CD4-positive, alpha-beta T cell (primary cell): Measurements from ENCODE around the gene FRMD4B. TPM values are rescaled to one million over a fixed set of nuclear protein-coding genes. Genes with fewer than 3 reads are reported as not detected.

ENCODE experiments used
- ATAC-seq: fragments of 200-7000 bp; cut with Tn5 transposase; one replicate; pipeline ENCODE4 v1.10.0; 2022; ENCODE audit warnings: mild to moderate bottlenecking; ENCODE audit not compliant: poor library complexity
- CTCF ChIA-PET: fragments of 350-600 bp; sonication (Branson Sonifier 250); formaldehyde crosslinking; loops from one replicate; lab custom pipeline; 2021; ENCODE audit warnings: antibody characterized with exemption, inconsistent platforms; lab: Charles Lee
- POLR2A ChIA-PET: fragments of 350-600 bp; sonication (Branson Sonifier 250); formaldehyde crosslinking; loops from one replicate; lab custom pipeline; 2021; ENCODE audit warnings: antibody characterized with exemption, inconsistent platforms; lab: Charles Lee
- DNase-seq, 14 experiments: peaks; one replicate each; pipeline ENCODE4 v3.0.0-alpha.2; 2013 to 2020; ENCODE audit warnings: mixed read lengths in 2 of 14
- H3K27ac ChIP-seq, 2 donors: one replicate each; pipeline versions ENCODE4 v1.5.1 to v1.7.0; 2013; ENCODE audit warnings: low read length in 2 of 2, low read depth in 1 of 2, mild to moderate bottlenecking in 1 of 2
- H3K27me3 ChIP-seq, 2 experiments: 1 replicate in 1 of 2; 2 replicates in 1 of 2; pipeline versions ENCODE4 v1.6.1 to v1.7.0; 2013; ENCODE audit warnings: low read length in 2 of 2, control low read depth in 1 of 2, mild to moderate bottlenecking in 1 of 2, moderate library complexity in 1 of 2; ENCODE audit not compliant: insufficient read depth in 2 of 2, control insufficient read depth in 1 of 2
- H3K36me3 ChIP-seq: one replicate; pipeline ENCODE4 v1.6.1; 2013; ENCODE audit warnings: low read length, control low read depth; ENCODE audit not compliant: insufficient read depth
- H3K4me1 ChIP-seq: one replicate; pipeline ENCODE4 v1.6.1; 2013; ENCODE audit warnings: low read length, control low read depth; ENCODE audit not compliant: insufficient read depth
- H3K4me3 ChIP-seq: one replicate; pipeline ENCODE4 v1.5.1; 2013; ENCODE audit warnings: mild to moderate bottlenecking, low read length, moderate library complexity
- H3K9me3 ChIP-seq, 2 experiments: 1 replicate in 1 of 2; 2 replicates in 1 of 2; pipeline versions ENCODE4 v1.6.1 to v1.7.0; 2013; ENCODE audit warnings: low read length in 2 of 2, mild to moderate bottlenecking in 2 of 2, control low read depth in 1 of 2, moderate library complexity in 1 of 2; ENCODE audit not compliant: control insufficient read depth in 1 of 2, insufficient read depth in 1 of 2
- H3K27ac Mint-ChIP-seq: one replicate; pipeline ENCODE4 v1.8.0; 2020; ENCODE audit warnings: mixed read lengths
- H3K27me3 Mint-ChIP-seq: one replicate; pipeline ENCODE4 v1.8.0; 2021; ENCODE audit warnings: mixed read lengths
- H3K36me3 Mint-ChIP-seq: one replicate; pipeline ENCODE4 v1.8.0; 2021; ENCODE audit warnings: low read depth, mixed read lengths
- H3K4me1 Mint-ChIP-seq: one replicate; pipeline ENCODE4 v1.8.0; 2021; ENCODE audit warnings: low read depth, mixed read lengths
- H3K4me3 Mint-ChIP-seq: one replicate; pipeline ENCODE4 v1.8.0; 2020; ENCODE audit warnings: mild to moderate bottlenecking, mixed read lengths
- H3K9me3 Mint-ChIP-seq: one replicate; pipeline ENCODE4 v1.8.0; 2020; ENCODE audit warnings: mixed read lengths
- intact Hi-C, 2 experiments: fragments of 100-400 bp; cut with DNase I in 1 of 2; cut with micrococcal nuclease in 1 of 2; formaldehyde crosslinking; loops; one replicate each; pipeline versions ENCODE4 v1.15.1 to v1.9.0; 2023 to 2025; cut with DNase I, micrococcal nuclease
- total RNA-seq, 174 experiments: library from RNA in 2 of 174; stranded (reverse) in 2 of 174; gene quantifications; one replicate each; pipeline ENCODE4 v1.2.3 and lab custom pipeline; 2021 to 2026
- TF ChIP-seq, protein P1 (sequence below): fragments of 200-600 bp; IDR thresholded peaks from one replicate; pipeline ENCODE4 v1.8.0; 2022; ENCODE audit warnings: antibody characterized with exemption, mild to moderate bottlenecking

Gene FRMD4B
- total RNA-seq, 2 experiments from 2014 or later = 5.5 to 7.7 TPM

DNA sequence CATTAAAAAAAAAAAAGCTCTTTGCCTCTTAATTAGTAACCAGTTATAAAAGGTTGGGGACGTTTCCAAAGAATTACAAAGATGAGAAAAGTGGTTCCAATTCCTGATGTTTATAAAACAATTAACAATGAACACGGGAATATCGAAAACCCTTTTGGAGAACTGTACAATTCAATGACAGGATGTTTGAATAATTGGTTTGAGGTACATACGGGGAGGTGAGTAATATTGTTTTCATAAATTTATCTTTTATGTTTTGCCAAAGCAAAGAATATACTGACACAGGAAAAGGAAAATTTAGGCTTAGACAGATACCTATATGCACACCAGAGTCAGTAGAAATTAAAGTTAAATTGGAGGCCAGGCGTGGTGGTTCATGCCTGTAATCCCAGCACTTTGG lies 168.9 kb downstream of the FRMD4B start:
- ATAC-seq (no peak), DNase-seq (no peak)
- Histone ChIP-seq H3K4me3 (no peak overlapping the region), H3K4me1 (no peaks in the 10 kb centered on the region), H3K27ac (no peak overlapping the region), H3K36me3 (no peaks in the 10 kb centered on the region), H3K9me3 (no peaks in the 10 kb centered on the region), H3K27me3 (no peaks in the 10 kb centered on the region)
- Mint-ChIP-seq H3K27ac (no peak overlapping the region), H3K4me1 (peaks cover 5% of the 10 kb centered on the region), H3K9me3 (no peaks in the 10 kb centered on the region), H3K4me3 (no peak overlapping the region), H3K27me3 (no peaks in the 10 kb centered on the region), H3K36me3 (no peaks in the 10 kb centered on the region)
- CTCF ChIA-PET = no interaction called here
- TF ChIP-seq, protein P1, sequence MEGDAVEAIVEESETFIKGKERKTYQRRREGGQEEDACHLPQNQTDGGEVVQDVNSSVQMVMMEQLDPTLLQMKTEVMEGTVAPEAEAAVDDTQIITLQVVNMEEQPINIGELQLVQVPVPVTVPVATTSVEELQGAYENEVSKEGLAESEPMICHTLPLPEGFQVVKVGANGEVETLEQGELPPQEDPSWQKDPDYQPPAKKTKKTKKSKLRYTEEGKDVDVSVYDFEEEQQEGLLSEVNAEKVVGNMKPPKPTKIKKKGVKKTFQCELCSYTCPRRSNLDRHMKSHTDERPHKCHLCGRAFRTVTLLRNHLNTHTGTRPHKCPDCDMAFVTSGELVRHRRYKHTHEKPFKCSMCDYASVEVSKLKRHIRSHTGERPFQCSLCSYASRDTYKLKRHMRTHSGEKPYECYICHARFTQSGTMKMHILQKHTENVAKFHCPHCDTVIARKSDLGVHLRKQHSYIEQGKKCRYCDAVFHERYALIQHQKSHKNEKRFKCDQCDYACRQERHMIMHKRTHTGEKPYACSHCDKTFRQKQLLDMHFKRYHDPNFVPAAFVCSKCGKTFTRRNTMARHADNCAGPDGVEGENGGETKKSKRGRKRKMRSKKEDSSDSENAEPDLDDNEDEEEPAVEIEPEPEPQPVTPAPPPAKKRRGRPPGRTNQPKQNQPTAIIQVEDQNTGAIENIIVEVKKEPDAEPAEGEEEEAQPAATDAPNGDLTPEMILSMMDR = no peak
- POLR2A ChIA-PET = no interaction called here
- intact Hi-C loops = no loop called here

DNA sequence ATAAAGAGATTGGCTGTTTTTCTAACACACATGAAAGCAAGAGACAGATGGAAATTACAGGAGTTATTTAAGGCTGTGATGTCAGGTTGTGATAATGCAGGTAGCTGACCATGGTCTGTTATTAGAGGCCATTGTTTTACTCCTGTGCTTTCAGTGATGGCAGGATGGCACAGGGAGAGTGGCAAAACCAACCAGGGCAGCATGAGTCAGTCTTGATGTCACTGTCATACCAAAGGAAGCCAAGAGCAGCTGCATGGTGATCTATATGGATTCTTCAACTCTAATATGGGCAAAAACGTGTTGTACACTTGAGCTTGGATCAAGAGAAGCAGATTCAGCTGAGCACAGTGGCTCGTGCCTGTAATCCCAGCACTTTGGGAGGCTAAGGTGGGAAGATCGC lies 171.6 kb downstream of the FRMD4B start:
- H3K36me3 Mint-ChIP-seq = no peaks in the 10 kb centered on the region
- no peaks in the 10 kb centered on the region for H3K27me3 Mint-ChIP-seq
- TF ChIP-seq, protein P1 = no peak
- no peaks in the 10 kb centered on the region for H3K9me3 ChIP-seq
- peaks cover 5% of the 10 kb centered on the region for H3K4me1 Mint-ChIP-seq
- no peaks in the 10 kb centered on the region for H3K27me3 ChIP-seq
- no peak overlapping the region for H3K27ac Mint-ChIP-seq
- no peak overlapping the region for H3K4me3 Mint-ChIP-seq
- CTCF ChIA-PET = no interaction called here
- H3K4me1 ChIP-seq = no peaks in the 10 kb centered on the region
- H3K27ac ChIP-seq = no peak overlapping the region
- no peak for ATAC-seq
- DNase-seq = no peak
- POLR2A ChIA-PET = no interaction called here
- H3K9me3 Mint-ChIP-seq = no peaks in the 10 kb centered on the region
- no peak overlapping the region for H3K4me3 ChIP-seq
- intact Hi-C loops = no loop called here
- H3K36me3 ChIP-seq = no peaks in the 10 kb centered on the region

DNA sequence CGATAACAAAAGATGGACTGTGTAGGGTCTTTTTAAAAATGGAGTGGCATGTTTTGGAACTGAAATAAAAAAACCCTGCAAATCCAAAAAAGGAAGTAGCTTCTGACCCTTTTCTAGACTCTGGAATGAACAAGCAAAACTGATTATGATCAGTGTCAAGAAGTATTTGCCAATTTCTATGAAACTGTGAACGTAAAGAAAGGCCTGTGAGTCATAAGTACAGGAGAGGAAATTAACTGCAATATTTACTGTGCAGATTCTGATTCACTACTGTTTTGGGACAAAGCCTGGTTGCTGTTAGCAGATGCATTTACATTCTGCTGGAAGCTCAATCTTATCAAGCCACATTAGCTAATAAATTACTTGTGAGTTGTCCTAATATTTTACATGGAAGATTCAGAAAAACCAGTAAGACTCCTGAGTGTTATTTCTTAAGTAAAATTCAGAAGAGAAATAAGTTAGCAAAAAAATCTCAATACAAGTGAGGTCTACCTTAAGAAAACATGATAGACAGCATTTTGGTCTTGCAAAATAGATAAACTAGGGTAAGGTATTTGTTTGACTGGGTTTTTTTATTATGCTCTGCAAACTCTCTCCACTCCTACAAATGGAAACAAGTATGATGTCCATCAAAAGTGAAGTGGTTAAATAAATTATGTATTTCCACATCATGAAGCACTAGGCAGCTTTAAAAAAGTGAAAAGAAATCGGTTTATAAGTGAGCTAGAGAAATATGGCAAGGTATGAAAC lies 173.3 kb downstream of the FRMD4B start:
- H3K4me3 Mint-ChIP-seq = no peak overlapping the region
- no peak overlapping the region for H3K27ac Mint-ChIP-seq
- ChIA-PET CTCF (interaction anchor here (0.9 to 1.0 kb wide), 2 partner anchors 51 to 94 kb away, joined by 4 read pairs; no protein-coding TSS in a partner anchor), POLR2A (interaction anchor here (1.4 kb wide), 1 partner anchor 13 kb away, joined by 5 read pairs; no protein-coding TSS in a partner anchor)
- peak in 3 of 14 experiments; percentile 27 to 42 (median 39) for DNase-seq
- H3K27me3 ChIP-seq = no peaks in the 10 kb centered on the region
- H3K4me1 Mint-ChIP-seq = peaks cover 5% of the 10 kb centered on the region
- H3K9me3 Mint-ChIP-seq = no peaks in the 10 kb centered on the region
- H3K27ac ChIP-seq = no peak overlapping the region
- H3K36me3 ChIP-seq = no peaks in the 10 kb centered on the region
- no peaks in the 10 kb centered on the region for H3K4me1 ChIP-seq
- intact Hi-C loops = no loop called here
- H3K36me3 Mint-ChIP-seq = no peaks in the 10 kb centered on the region
- no peaks in the 10 kb centered on the region for H3K27me3 Mint-ChIP-seq
- TF ChIP-seq, protein P1 = no peak
- ATAC-seq = no peak
- H3K9me3 ChIP-seq = no peaks in the 10 kb centered on the region
- H3K4me3 ChIP-seq = no peak overlapping the region
